ENCODE data around the gene THAP8. TPM values are rescaled to one million over a fixed set of nuclear protein-coding genes. Genes with fewer than 3 reads are reported as not detected.

Gene THAP8
- total and polyA plus RNA-seq, 10 of the 15 experiments (the other 5 are each of a cell fraction or from before 2014, with no cell fraction given): 0.24 to 4.4 (median 2.6) TPM

DNA sequence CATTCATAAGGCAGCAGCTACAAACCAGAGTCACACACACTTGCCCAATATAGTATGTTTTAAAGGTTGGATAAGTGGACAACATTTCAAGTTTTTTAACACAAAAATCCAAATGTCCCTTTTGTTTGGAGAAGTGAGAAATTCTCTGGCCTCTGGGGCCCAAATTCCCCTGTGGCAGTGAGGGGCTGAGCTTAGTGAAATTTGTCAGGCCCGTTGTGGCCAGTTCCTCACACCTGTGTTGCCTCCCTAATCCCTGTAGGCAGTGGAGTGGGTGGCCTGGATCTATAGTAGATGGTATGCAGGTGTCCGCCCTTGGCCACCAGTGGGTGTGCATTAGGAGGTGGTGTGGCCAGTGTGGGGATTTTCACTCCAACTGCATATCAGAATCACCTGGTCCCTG, 7.3 kb upstream of the THAP8 start:
- SMC1A ChIA-PET (ENCODE audit: uncharacterized antibody, unreplicated experiment): interaction anchor here (1.0 to 3.0 kb wide), 6 partner anchors 43 to 108 kb away, joined by 3 to 20 read pairs (median 6); partner anchors contain the start of gene POLR2I
- Histone ChIP-seq H3K27ac (ENCODE audit: control insufficient read depth, insufficient read depth) (no peak overlapping the region), H2AFZ (ENCODE audit: control insufficient read depth, low read depth, low read length) (no peak overlapping the region), H3K27me3 (replicated peaks in 1 of 2; ENCODE audit: control insufficient read depth in 2 of 2, insufficient read depth in 2 of 2, low read length in 1 of 2) (no peaks in the 10 kb centered on the region), H3K9ac (ENCODE audit: control insufficient read depth, insufficient read depth, low read length) (no peak overlapping the region), H3K4me2 (ENCODE audit: control insufficient read depth, insufficient read depth) (no peak overlapping the region), H3K4me1 (ENCODE audit: control insufficient read depth, insufficient read depth, low read length) (peaks cover under 1% of the 10 kb centered on the region; the same call in 1 of the 2 replicates), H3K79me2 (ENCODE audit: control insufficient read depth, insufficient read depth, low read length) (peaks cover 7% of the 10 kb centered on the region), H3K9me3 (replicated peaks; ENCODE audit: control insufficient read depth, insufficient read depth, low read length) (no peaks in the 10 kb centered on the region), H4K20me1 (ENCODE audit: control insufficient read depth, insufficient read depth) (no peaks in the 10 kb centered on the region), H3K36me3 (ENCODE audit: control insufficient read depth in 2 of 2, insufficient read depth in 2 of 2, low read length in 1 of 2) (peaks cover 16 to 17% of the 10 kb centered on the region in 2 experiments), H3K4me3 (no peak overlapping the region)
- CTCF ChIA-PET: interaction anchor here (0.6 to 2.5 kb wide), 18 partner anchors 31 to 1864 kb away, joined by 3 to 26 read pairs (median 4); partner anchors contain the start of genes POLR2I, PSENEN, TBCB and U2AF1L4
- FAIRE-seq (no peak), ATAC-seq (no peak; the same call in 1 of the 3 replicates), DNase-seq (ENCODE audit: low read depth, low spot score) (no peak)
- TF ChIP-seq LARP7 (IDR thresholded peaks at IDR 0.05): no peak
- peak; percentile 30; the same call in 1 of the 2 replicates for TF ChIP-seq SPI1 (IDR thresholded peaks at IDR 0.05; ENCODE audit: borderline replicate concordance, insufficient read depth, low read depth, low read length)
- peak; percentile 66 for TF ChIP-seq MEF2B (IDR thresholded peaks at IDR 0.05; ENCODE audit: partially characterized antibody, poor library complexity, severe bottlenecking)
- POLR2A ChIA-PET: interaction anchor here (0.6 to 1.5 kb wide), 3 partner anchors 8 to 69 kb away, joined by 3 to 10 read pairs (median 4); partner anchors contain the start of gene POLR2I
- RAD21 ChIA-PET (ENCODE audit: unreplicated experiment): interaction anchor here (0.7 to 2.1 kb wide), 9 partner anchors 47 to 112 kb away, joined by 3 to 10 read pairs (median 4); partner anchors contain the start of genes ALKBH6 and POLR2I
- no TSS peak for BruUV-seq (replicated peaks)
- 72% methylated on average over 2 of the region's 2 CpGs for WGBS (ENCODE audit: insufficient coverage, insufficient replicate concordance, low lambda C conversion rate, missing lambda C conversion rate)
- in situ Hi-C loops (cut with MboI) (no loop called here), intact Hi-C loops (cut with micrococcal nuclease; ENCODE audit: unreplicated experiment) (no loop called here)

DNA sequence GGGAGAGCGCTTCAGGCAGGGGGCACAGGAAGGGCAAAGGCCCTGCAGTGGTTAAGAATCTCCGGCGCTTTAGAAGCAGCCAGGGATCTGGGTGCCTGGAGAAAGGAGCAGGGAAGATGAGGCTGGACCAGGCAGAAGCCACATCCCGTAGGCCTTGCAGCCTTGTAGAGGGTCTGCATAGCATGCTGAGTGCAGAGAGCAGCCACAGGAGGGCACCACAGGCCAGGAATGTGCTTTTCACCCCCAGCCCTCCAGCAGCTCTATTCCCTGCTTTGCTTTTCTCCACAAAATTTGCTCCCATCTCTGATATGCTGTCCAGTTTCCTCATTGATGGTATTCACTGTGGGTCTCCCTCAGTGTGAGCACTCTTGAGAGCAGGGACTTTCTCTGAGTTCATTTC, 6.3 kb upstream of the THAP8 start:
- SMC1A ChIA-PET (ENCODE audit: uncharacterized antibody, unreplicated experiment): interaction anchor here (1.0 to 3.0 kb wide), 6 partner anchors 44 to 109 kb away, joined by 3 to 20 read pairs (median 6); partner anchors contain the start of gene POLR2I
- CTCF ChIA-PET: interaction anchor here (0.8 to 2.5 kb wide), 12 partner anchors 30 to 315 kb away, joined by 3 to 26 read pairs (median 4); partner anchors contain the start of genes POLR2I, PSENEN, TBCB and U2AF1L4
- Histone ChIP-seq H3K4me1 (ENCODE audit: control insufficient read depth, insufficient read depth, low read length) (peaks cover 3% of the 10 kb centered on the region; the same call in 1 of the 2 replicates), H3K27ac (ENCODE audit: control insufficient read depth, insufficient read depth) (no peak overlapping the region), H3K79me2 (ENCODE audit: control insufficient read depth, insufficient read depth, low read length) (peaks cover 15% of the 10 kb centered on the region), H3K4me3 (no peak overlapping the region), H3K36me3 (ENCODE audit: control insufficient read depth in 2 of 2, insufficient read depth in 2 of 2, low read length in 1 of 2) (peaks cover 8 to 17% of the 10 kb centered on the region in 2 experiments), H3K9me3 (replicated peaks; ENCODE audit: control insufficient read depth, insufficient read depth, low read length) (no peaks in the 10 kb centered on the region), H3K27me3 (replicated peaks in 1 of 2; ENCODE audit: control insufficient read depth in 2 of 2, insufficient read depth in 2 of 2, low read length in 1 of 2) (no peaks in the 10 kb centered on the region), H2AFZ (ENCODE audit: control insufficient read depth, low read depth, low read length) (no peak overlapping the region), H3K9ac (ENCODE audit: control insufficient read depth, insufficient read depth, low read length) (no peak overlapping the region), H4K20me1 (ENCODE audit: control insufficient read depth, insufficient read depth) (no peaks in the 10 kb centered on the region), H3K4me2 (ENCODE audit: control insufficient read depth, insufficient read depth) (no peak overlapping the region)
- 78% methylated on average over 4 of the region's 4 CpGs for WGBS (ENCODE audit: insufficient coverage, insufficient replicate concordance, low lambda C conversion rate, missing lambda C conversion rate)
- in situ Hi-C loops (cut with MboI): no loop called here
- POLR2A ChIA-PET: interaction anchor here (1.5 kb wide), 1 partner anchor 54 kb away, joined by 3 read pairs; the partner anchor contains the start of gene POLR2I
- RAD21 ChIA-PET (ENCODE audit: unreplicated experiment): interaction anchor here (0.8 to 2.1 kb wide), 7 partner anchors 56 to 111 kb away, joined by 3 to 10 read pairs (median 4); no protein-coding TSS in a partner anchor
- DNase-seq (ENCODE audit: low read depth, low spot score) (no peak), ATAC-seq (peak; percentile 82), FAIRE-seq (no peak)
- no TSS peak for BruUV-seq (replicated peaks)
- TF ChIP-seq SMC3 (IDR thresholded peaks at IDR 0.05; ENCODE audit: borderline replicate concordance, low read length) (peak; percentile 39; the same call in 1 of the 2 replicates), NRF1 (conservative IDR thresholded peaks at IDR 0.05; ENCODE audit: low read depth, low read length) (no peak), RAD21 (IDR thresholded peaks at IDR 0.05; ENCODE audit: insufficient read depth, low read depth, low read length) (peak; percentile 64)
- TF ChIP-seq, protein P1, sequence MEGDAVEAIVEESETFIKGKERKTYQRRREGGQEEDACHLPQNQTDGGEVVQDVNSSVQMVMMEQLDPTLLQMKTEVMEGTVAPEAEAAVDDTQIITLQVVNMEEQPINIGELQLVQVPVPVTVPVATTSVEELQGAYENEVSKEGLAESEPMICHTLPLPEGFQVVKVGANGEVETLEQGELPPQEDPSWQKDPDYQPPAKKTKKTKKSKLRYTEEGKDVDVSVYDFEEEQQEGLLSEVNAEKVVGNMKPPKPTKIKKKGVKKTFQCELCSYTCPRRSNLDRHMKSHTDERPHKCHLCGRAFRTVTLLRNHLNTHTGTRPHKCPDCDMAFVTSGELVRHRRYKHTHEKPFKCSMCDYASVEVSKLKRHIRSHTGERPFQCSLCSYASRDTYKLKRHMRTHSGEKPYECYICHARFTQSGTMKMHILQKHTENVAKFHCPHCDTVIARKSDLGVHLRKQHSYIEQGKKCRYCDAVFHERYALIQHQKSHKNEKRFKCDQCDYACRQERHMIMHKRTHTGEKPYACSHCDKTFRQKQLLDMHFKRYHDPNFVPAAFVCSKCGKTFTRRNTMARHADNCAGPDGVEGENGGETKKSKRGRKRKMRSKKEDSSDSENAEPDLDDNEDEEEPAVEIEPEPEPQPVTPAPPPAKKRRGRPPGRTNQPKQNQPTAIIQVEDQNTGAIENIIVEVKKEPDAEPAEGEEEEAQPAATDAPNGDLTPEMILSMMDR (IDR thresholded peaks at IDR 0.05 in 2 of 3, conservative IDR thresholded peaks at IDR 0.05 in 1 of 3; ENCODE audit: control insufficient read depth in 2 of 3, extremely low read depth in 1 of 3, insufficient read depth in 1 of 3, low read depth in 3 of 3, low read length in 3 of 3): peak; percentile 60 to 75 (median 67); a peak in 5 of 6 replicates
- intact Hi-C loops (cut with micrococcal nuclease; ENCODE audit: unreplicated experiment): loop anchor here (1.0 kb wide), 1 partner anchor 110 kb away; no protein-coding TSS in a partner anchor
